ENCODE results near the gene GUCY1A2.

GUCY1A2 gene

DNA sequence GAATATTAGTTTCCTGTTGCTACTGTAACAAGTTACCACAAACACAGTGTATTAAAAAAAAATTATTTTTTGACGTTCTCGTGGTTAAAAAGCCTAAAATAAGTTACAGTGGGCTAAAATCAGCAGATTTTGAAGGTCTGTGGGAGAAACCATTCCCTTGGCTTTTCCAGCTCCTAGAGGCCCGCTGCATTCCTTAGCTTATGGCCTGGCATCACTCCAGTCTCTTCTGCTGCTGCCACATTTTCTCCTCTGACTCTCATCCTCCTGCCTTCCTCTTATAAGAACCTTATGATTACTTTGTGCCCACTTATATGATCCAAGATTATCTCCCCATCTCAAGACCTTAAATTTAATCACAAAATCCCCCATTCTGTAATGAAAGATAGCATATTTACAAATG is 392.7 kb downstream of the GUCY1A2 start:
- no peak for DNase-seq

DNA sequence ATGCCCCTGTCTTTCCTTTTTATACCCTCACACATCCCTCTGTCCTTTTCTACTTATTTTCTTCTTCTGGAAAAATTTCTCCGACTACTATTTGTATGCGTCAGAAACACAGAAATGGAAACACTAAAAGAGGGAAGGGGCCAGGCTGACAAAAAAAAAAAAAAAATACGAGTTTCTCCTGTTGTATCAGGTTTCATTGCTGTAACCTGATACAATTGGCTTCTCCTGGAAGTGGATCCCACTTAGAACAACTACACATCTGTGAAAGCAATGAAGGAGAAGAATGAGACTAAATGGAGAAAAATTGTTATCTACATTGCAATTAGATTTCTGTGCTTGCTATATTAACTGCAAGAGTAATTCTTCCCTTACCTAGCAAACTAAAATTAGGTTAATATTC is 393.9 kb downstream of the GUCY1A2 start:
- no peak for DNase-seq

All from HCEC 1CT (cell line).